HCT116 (cell line): ENCODE results near the gene CDV3. TPM values are rescaled to one million over a fixed set of nuclear protein-coding genes. Genes with fewer than 3 reads are reported as not detected.

Experiments
- ATAC-seq: fragments of 200-7000 bp; cut with Tn5 transposase; 2 replicates; pipeline ENCODE4 v1.9.1; 2020; ENCODE audit warnings: mild to moderate bottlenecking, moderate library complexity
- BruUV-seq: library from RNA; stranded (reverse); fragments of 400-500 nt; replicated peaks from 2 replicates; lab custom pipeline; 2021; lab: Mats Ljungman, UMichigan
- CTCF ChIA-PET: fragments of 300-600 bp; sonication (Branson Sonifier 250); formaldehyde crosslinking; loops from one replicate; lab custom pipeline; 2021; ENCODE audit warnings: antibody characterized with exemption; lab: Charles Lee
- POLR2A ChIA-PET: fragments of 300-600, 350-600 bp; sonication (Branson Sonifier 250); formaldehyde crosslinking; loops from one replicate; lab custom pipeline; 2021; ENCODE audit warnings: antibody characterized with exemption; lab: Charles Lee
- RAD21 ChIA-PET, 2 experiments: fragments of 300-600 bp; sonication (Branson Sonifier 250); formaldehyde crosslinking; loops; one replicate each; lab custom pipeline; 2023; ENCODE audit warnings: low total read pairs in 2 of 2; ENCODE audit not compliant: uncharacterized antibody in 2 of 2, unreplicated experiment in 2 of 2, low non-redundant PET in 1 of 2; lab: Charles Lee
- DNase-seq: peaks from one replicate; pipeline ENCODE4 v3.0.0-alpha.2; 2010; ENCODE audit warnings: low read depth, low spot score
- H2AFZ ChIP-seq: fragments of 200-600 bp; shearing (Covaris generic), sonication (generic); 2 replicates; pipeline ENCODE4 v1.6.1; 2017; ENCODE audit warnings: low read depth, mixed run types, mixed read lengths, antibody characterized with exemption, low read length; ENCODE audit not compliant: poor library complexity, severe bottlenecking
- H3K27ac ChIP-seq: 2 replicates; pipeline ENCODE4 v1.5.1; 2012; ENCODE audit warnings: low read depth, low read length
- H3K27me3 ChIP-seq: fragments of 200-600 bp; sonication (generic); 2 replicates; pipeline ENCODE4 v1.6.1; 2016; ENCODE audit warnings: mixed run types, low read length, mixed read lengths; ENCODE audit not compliant: insufficient read depth
- H3K36me3 ChIP-seq, 2 experiments: fragments of 200-500 bp in 1 of 2; fragments of 200-600 bp in 1 of 2; sonication (Bioruptor generic) in 1 of 2; sonication (generic) in 1 of 2; 2 replicates each; pipeline versions ENCODE4 v1.5.1 to v1.6.1; 2014 to 2016; ENCODE audit warnings: low read length in 2 of 2, inconsistent platforms in 1 of 2, mixed read lengths in 1 of 2, mixed run types in 1 of 2; ENCODE audit not compliant: insufficient read depth in 2 of 2, control insufficient read depth in 1 of 2
- H3K4me1 ChIP-seq, 2 experiments: fragments of 200-600 bp in 1 of 2; sonication (generic) in 1 of 2; 2 replicates each; pipeline versions ENCODE4 v1.5.1 to v1.6.1; 2012 to 2017; ENCODE audit warnings: low read length in 2 of 2, inconsistent platforms in 1 of 2, mild to moderate bottlenecking in 1 of 2, mixed read lengths in 1 of 2, mixed run types in 1 of 2, moderate library complexity in 1 of 2; ENCODE audit not compliant: insufficient read depth in 2 of 2, control insufficient read depth in 1 of 2
- H3K4me2 ChIP-seq: fragments of 200-600 bp; sonication (generic); 2 replicates; pipeline ENCODE4 v1.6.1; 2017; ENCODE audit warnings: mixed run types, low read length, mixed read lengths
- H3K4me3 ChIP-seq, 2 experiments: fragments of 200-600 bp in 1 of 2; sonication (generic) in 1 of 2; replicated peaks in 1 of 2; 2 replicates each; pipeline ENCODE4 v1.5.1; 2011 to 2016; ENCODE audit warnings: low read length in 2 of 2, control low read depth in 1 of 2, low read depth in 1 of 2, mild to moderate bottlenecking in 1 of 2, mixed read lengths in 1 of 2, mixed run types in 1 of 2
- H3K79me2 ChIP-seq: fragments of 200-600 bp; sonication (generic); 2 replicates; pipeline ENCODE4 v1.6.1; 2017; ENCODE audit warnings: mild to moderate bottlenecking, mixed run types, low read length, moderate library complexity, mixed read lengths; ENCODE audit not compliant: insufficient read depth
- H3K9ac ChIP-seq: fragments of 200-600 bp; sonication (generic); 2 replicates; pipeline ENCODE4 v1.6.1; 2016; ENCODE audit warnings: low read length, mixed read lengths
- H3K9me2 ChIP-seq: fragments of 200-600 bp; sonication (generic), shearing (Covaris generic); 2 replicates; pipeline ENCODE4 v1.6.1; 2017; ENCODE audit warnings: mixed run types, mild to moderate bottlenecking, moderate library complexity; ENCODE audit not compliant: insufficient read depth
- H3K9me3 ChIP-seq, 2 experiments: fragments of 200-500 bp in 1 of 2; fragments of 200-600 bp in 1 of 2; sonication (Bioruptor generic) in 1 of 2; sonication (generic) in 1 of 2; 2 replicates each; pipeline ENCODE4 v1.6.1; 2014 to 2017; ENCODE audit warnings: low read length in 2 of 2, mixed read lengths in 2 of 2, inconsistent platforms in 1 of 2, low read depth in 1 of 2, mild to moderate bottlenecking in 1 of 2, mixed run types in 1 of 2, moderate library complexity in 1 of 2; ENCODE audit not compliant: control insufficient read depth in 1 of 2, insufficient read depth in 1 of 2
- H4K20me1 ChIP-seq: fragments of 200-600 bp; sonication (generic), shearing (Covaris generic); 2 replicates; pipeline ENCODE4 v1.6.1; 2017; ENCODE audit warnings: mixed run types, mild to moderate bottlenecking, moderate library complexity; ENCODE audit not compliant: insufficient read depth
- CBX3 ChIP-seq: IDR thresholded peaks from 2 replicates; pipeline ENCODE4 v1.6.1; 2012; ENCODE audit warnings: low read depth
- CEBPB ChIP-seq: IDR thresholded peaks from 2 replicates; pipeline ENCODE4 v1.6.1; 2012; ENCODE audit warnings: low read depth
- EGR1 ChIP-seq: IDR thresholded peaks from 2 replicates; pipeline ENCODE4 v1.6.1; 2012; ENCODE audit warnings: low read depth
- ELF1 ChIP-seq: IDR thresholded peaks from 2 replicates; pipeline ENCODE4 v1.6.1; 2012; ENCODE audit warnings: low read depth, borderline replicate concordance
- EZH2 ChIP-seq: fragments of 200-600 bp; sonication (generic); IDR thresholded peaks from 2 replicates; pipeline ENCODE4 v1.6.1; 2017; ENCODE audit warnings: antibody characterized with exemption, mixed run types
- EZH2phosphoT487 ChIP-seq: fragments of 200-600 bp; IDR thresholded peaks from 2 replicates; pipeline ENCODE4 v1.6.1; 2018; ENCODE audit warnings: antibody characterized with exemption, borderline replicate concordance
- FOSL1 ChIP-seq: IDR thresholded peaks from 2 replicates; pipeline ENCODE4 v1.6.1; 2012; ENCODE audit warnings: low read depth
- POLR2A ChIP-seq: IDR thresholded peaks from 2 replicates; pipeline ENCODE4 v1.7.0; 2011; ENCODE audit warnings: borderline replicate concordance; ENCODE audit not compliant: insufficient read depth, insufficient read length; ENCODE audit errors: extremely low read depth
- POLR2AphosphoS5 ChIP-seq: IDR thresholded peaks from 2 replicates; pipeline ENCODE4 v1.6.1; 2011; ENCODE audit warnings: mild to moderate bottlenecking, low read depth, low read length, moderate library complexity
- SIN3A ChIP-seq: IDR thresholded peaks from 2 replicates; pipeline ENCODE4 v1.6.1; 2012; ENCODE audit warnings: low read depth
- YY1 ChIP-seq: IDR thresholded peaks from 2 replicates; pipeline ENCODE4 v1.6.1; 2011; ENCODE audit warnings: low read length, low read depth, moderate library complexity, mild to moderate bottlenecking; ENCODE audit not compliant: insufficient replicate concordance; ENCODE audit errors: extremely low read depth
- ZFX ChIP-seq: fragments of 450-650 bp; IDR thresholded peaks from 2 replicates; pipeline ENCODE4 v1.6.1; 2017
- ZNF274 ChIP-seq: fragments of 200-500 bp; sonication (Bioruptor generic); IDR thresholded peaks from 2 replicates; pipeline ENCODE4 v1.6.1; 2014; ENCODE audit warnings: mild to moderate bottlenecking, low read depth, low read length, inconsistent platforms
- intact Hi-C: fragments of 100-400 bp; cut with micrococcal nuclease; formaldehyde crosslinking; loops from 2 replicates; pipeline ENCODE4 v1.10.0; 2022
- total RNA-seq: library from RNA; stranded (reverse); gene quantifications from one replicate; pipeline ENCODE4 v1.2.1, GENCODE V29; 2021; ENCODE audit not compliant: unreplicated experiment
- TF ChIP-seq, protein P1 (sequence below): IDR thresholded peaks from 2 replicates; pipeline ENCODE4 v1.6.1; 2011; ENCODE audit warnings: mild to moderate bottlenecking, low read length, moderate library complexity; ENCODE audit not compliant: insufficient replicate concordance; ENCODE audit errors: extremely low read depth
- TF ChIP-seq, protein P2 (sequence below): IDR thresholded peaks from 2 replicates; pipeline ENCODE4 v1.6.1; 2012
- TF ChIP-seq, protein P3 (sequence below): IDR thresholded peaks from 2 replicates; pipeline ENCODE4 v1.6.1; 2012

The CDV3 gene
- total RNA-seq, 1 experiment from 2014 or later: 153 TPM

DNA sequence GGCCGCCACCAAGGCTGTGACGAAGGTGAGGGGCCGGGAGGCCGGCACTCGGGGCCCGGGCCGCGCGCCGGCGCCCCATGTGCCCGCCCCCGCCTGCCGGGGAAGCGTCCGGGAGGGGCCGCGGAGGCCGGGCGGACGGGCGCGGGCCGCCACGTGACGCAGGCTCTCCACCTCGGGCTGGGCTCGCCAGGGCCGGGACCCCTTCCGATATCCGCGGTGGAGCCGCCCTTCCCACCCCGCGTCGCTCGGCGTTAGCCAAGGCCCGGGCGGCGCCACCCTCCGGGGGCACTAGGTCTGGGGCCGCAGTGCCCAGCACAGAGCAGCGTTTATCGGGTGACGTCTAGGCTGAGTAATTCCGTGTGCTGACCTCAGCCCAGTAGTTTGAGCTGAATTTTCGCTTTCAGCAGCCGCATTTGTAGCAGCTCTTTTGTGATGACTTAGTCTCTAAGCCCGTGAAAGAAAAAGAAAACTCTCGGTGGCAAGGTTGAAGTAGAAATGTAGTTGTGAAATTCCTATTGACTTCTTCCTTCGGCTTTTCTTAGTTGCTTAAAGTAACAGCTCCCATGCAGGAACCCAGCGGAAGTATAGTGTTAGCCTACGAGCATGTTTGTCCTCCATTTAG lies 885 bp downstream of the CDV3 start:
- Histone ChIP-seq H3K27me3 (no peaks in the 10 kb centered on the region), H3K36me3 (peaks cover 27 to 35% of the 10 kb centered on the region in 2 experiments), H3K4me1 (peaks cover 25 to 55% of the 10 kb centered on the region in 2 experiments), H3K9ac (peak overlapping the region; percentile 90), H4K20me1 (peaks cover 35% of the 10 kb centered on the region; the same call in 1 of the 2 replicates), H3K79me2 (peaks cover 52% of the 10 kb centered on the region), H3K27ac (peak overlapping the region; percentile 96), H3K9me2 (no peaks in the 10 kb centered on the region), H2AFZ (no peak overlapping the region), H3K9me3 (no peaks in the 10 kb centered on the region), H3K4me2 (peak overlapping the region; percentile 73), H3K4me3 (peak overlapping the region; percentile 54 to 61)
- ATAC-seq: peak; percentile 10
- CTCF ChIA-PET: interaction anchor here (1.5 kb wide), 1 partner anchor 150 kb away, joined by 4 read pairs; no protein-coding TSS in a partner anchor
- RAD21 ChIA-PET: no interaction called here
- POLR2A ChIA-PET: no interaction called here
- peak; percentile 32 for TF ChIP-seq POLR2AphosphoS5
- TF ChIP-seq EGR1: no peak
- no peak for TF ChIP-seq SIN3A
- no peak for TF ChIP-seq ELF1
- TF ChIP-seq FOSL1: no peak
- TF ChIP-seq ZFX: peak; percentile 77
- DNase-seq: no peak
- intact Hi-C loops: loop anchor here (1.0 to 5.0 kb wide), 2 partner anchors 110 to 852 kb away; partner anchors contain the start of gene NPHP3
- no TSS peak for BruUV-seq

DNA sequence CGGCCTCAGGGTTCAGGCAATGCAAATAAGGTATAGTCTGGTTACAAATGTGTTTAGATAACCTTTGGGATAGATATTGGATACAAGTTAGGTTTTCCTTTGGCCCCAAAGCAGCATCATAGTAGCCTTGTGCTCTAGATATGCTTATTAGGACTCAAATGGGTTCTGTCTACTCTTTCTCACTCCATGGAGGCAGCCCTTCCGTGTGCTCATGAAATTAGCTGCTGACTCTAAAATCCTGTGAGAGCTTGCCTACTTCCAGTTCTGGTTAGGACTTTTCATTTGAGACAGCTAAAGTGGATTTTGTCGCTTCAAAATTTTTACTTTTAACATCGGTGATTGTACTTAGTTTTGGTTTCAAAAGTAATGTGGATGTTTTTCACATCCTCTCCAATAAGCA lies 1.6 kb downstream of the CDV3 start:
- H2AFZ ChIP-seq: no peak overlapping the region
- peak overlapping the region; percentile 54 to 61 for H3K4me3 ChIP-seq
- H3K9ac ChIP-seq: peak overlapping the region; percentile 90
- BruUV-seq: TSS peak; percentile 46
- H3K9me3 ChIP-seq: no peaks in the 10 kb centered on the region
- CTCF ChIA-PET: no interaction called here
- peaks cover 59% of the 10 kb centered on the region for H3K79me2 ChIP-seq
- RAD21 ChIA-PET: no interaction called here
- peaks cover 29 to 38% of the 10 kb centered on the region in 2 experiments for H3K36me3 ChIP-seq
- peaks cover 36% of the 10 kb centered on the region; the same call in 1 of the 2 replicates for H4K20me1 ChIP-seq
- DNase-seq (no peak), ATAC-seq (no peak)
- 0 out of 2 replicates have a peak overlapping the region, but pooled peaks have one; percentile 96 for H3K27ac ChIP-seq
- POLR2A ChIA-PET: no interaction called here
- no peaks in the 10 kb centered on the region for H3K9me2 ChIP-seq
- intact Hi-C loops: loop anchor here (5.0 kb wide), 1 partner anchor 843 kb away; no protein-coding TSS in a partner anchor
- H3K27me3 ChIP-seq: no peaks in the 10 kb centered on the region
- peak overlapping the region; percentile 73 for H3K4me2 ChIP-seq
- peaks cover 18 to 48% of the 10 kb centered on the region in 2 experiments for H3K4me1 ChIP-seq
- TF ChIP-seq, protein P1, sequence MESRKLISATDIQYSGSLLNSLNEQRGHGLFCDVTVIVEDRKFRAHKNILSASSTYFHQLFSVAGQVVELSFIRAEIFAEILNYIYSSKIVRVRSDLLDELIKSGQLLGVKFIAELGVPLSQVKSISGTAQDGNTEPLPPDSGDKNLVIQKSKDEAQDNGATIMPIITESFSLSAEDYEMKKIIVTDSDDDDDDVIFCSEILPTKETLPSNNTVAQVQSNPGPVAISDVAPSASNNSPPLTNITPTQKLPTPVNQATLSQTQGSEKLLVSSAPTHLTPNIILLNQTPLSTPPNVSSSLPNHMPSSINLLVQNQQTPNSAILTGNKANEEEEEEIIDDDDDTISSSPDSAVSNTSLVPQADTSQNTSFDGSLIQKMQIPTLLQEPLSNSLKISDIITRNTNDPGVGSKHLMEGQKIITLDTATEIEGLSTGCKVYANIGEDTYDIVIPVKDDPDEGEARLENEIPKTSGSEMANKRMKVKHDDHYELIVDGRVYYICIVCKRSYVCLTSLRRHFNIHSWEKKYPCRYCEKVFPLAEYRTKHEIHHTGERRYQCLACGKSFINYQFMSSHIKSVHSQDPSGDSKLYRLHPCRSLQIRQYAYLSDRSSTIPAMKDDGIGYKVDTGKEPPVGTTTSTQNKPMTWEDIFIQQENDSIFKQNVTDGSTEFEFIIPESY: no peak
- no peak for TF ChIP-seq EZH2phosphoT487
- no peak for TF ChIP-seq POLR2AphosphoS5
- TF ChIP-seq CEBPB: no peak
- TF ChIP-seq EZH2: no peak
- no peak for TF ChIP-seq POLR2A
- no peak for TF ChIP-seq ZNF274
- TF ChIP-seq, protein P2, sequence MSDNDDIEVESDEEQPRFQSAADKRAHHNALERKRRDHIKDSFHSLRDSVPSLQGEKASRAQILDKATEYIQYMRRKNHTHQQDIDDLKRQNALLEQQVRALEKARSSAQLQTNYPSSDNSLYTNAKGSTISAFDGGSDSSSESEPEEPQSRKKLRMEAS: no peak
- no peak for TF ChIP-seq YY1
- no peak for TF ChIP-seq CBX3
- TF ChIP-seq, protein P3, sequence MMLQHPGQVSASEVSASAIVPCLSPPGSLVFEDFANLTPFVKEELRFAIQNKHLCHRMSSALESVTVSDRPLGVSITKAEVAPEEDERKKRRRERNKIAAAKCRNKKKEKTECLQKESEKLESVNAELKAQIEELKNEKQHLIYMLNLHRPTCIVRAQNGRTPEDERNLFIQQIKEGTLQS: no peak
- TF ChIP-seq ELF1: no peak
